Smooth muscle cell (in vitro differentiated cells): ENCODE data around the gene LTN1. TPM values are rescaled to one million over a fixed set of nuclear protein-coding genes. Genes with fewer than 3 reads are reported as not detected.

Source experiments
- DNase-seq: peaks from one replicate; lab custom pipeline; 2025; ENCODE audit not compliant: unreplicated experiment; lab: John Stamatoyannopoulos, UW
- H2AFZ ChIP-seq: fragments of 200-600 bp; sonication (generic); 2 replicates; pipeline ENCODE4 v1.6.0; 2016; ENCODE audit warnings: antibody characterized with exemption, low read depth, mild to moderate bottlenecking
- H3F3A ChIP-seq: fragments of 200-600 bp; sonication (generic); 2 replicates; pipeline ENCODE4 v1.6.0; 2017; ENCODE audit warnings: antibody characterized with exemption, low read depth
- H3K27ac ChIP-seq: fragments of 200-600 bp; sonication (generic); 2 replicates; pipeline ENCODE4 v1.5.1; 2016; ENCODE audit warnings: low read depth, mild to moderate bottlenecking
- H3K27me3 ChIP-seq: fragments of 200-600 bp; sonication (generic); 2 replicates; pipeline ENCODE4 v1.6.1; 2016; ENCODE audit warnings: low read depth, mild to moderate bottlenecking
- H3K36me3 ChIP-seq: fragments of 200-600 bp; sonication (generic); 2 replicates; pipeline ENCODE4 v1.5.1; 2016; ENCODE audit warnings: low read depth
- H3K4me1 ChIP-seq: fragments of 200-600 bp; sonication (generic); 2 replicates; pipeline ENCODE4 v1.5.1; 2016; ENCODE audit warnings: low read depth
- H3K4me2 ChIP-seq: fragments of 200-600 bp; sonication (generic); 2 replicates; pipeline ENCODE4 v1.6.0; 2016; ENCODE audit warnings: mild to moderate bottlenecking
- H3K4me3 ChIP-seq: fragments of 200-600 bp; sonication (generic); 2 replicates; pipeline ENCODE4 v1.5.1; 2016; ENCODE audit warnings: mild to moderate bottlenecking
- H3K79me2 ChIP-seq: fragments of 200-600 bp; sonication (generic); 2 replicates; pipeline ENCODE4 v1.6.0; 2016; ENCODE audit warnings: low read depth, mild to moderate bottlenecking
- H3K9ac ChIP-seq: fragments of 200-600 bp; sonication (generic); 2 replicates; pipeline ENCODE4 v1.6.0; 2016; ENCODE audit warnings: low read depth
- H3K9me3 ChIP-seq: fragments of 200-600 bp; sonication (generic); replicated peaks from 2 replicates; pipeline ENCODE4 v1.5.1; 2016; ENCODE audit warnings: low read depth
- H4K20me1 ChIP-seq: fragments of 200-600 bp; sonication (generic); 2 replicates; pipeline ENCODE4 v1.6.0; 2016; ENCODE audit warnings: low read depth
- WGBS: methylation state at CpG from one replicate; pipeline ENCODE4 v1.1.7; 2016; ENCODE audit warnings: low lambda C conversion rate; 5-methylcytosine and 5-hydroxymethylcytosine counted together
- polyA plus RNA-seq: library from polyadenylated mRNA; unstranded; fragments of >200 nt; fragmentation: Nextera tagmentation; extraction: Ambion mirVana; gene quantifications from 2 replicates; pipeline ENCODE4 v1.2.1, GENCODE V29; 2016
- total RNA-seq: library from RNA; depleted of rRNA; stranded (reverse); fragments of >200 nt; gene quantifications from 2 replicates; pipeline ENCODE4 v1.2.3, GENCODE V29; 2014
- TF ChIP-seq, protein P1 (sequence below): fragments of 200-600 bp; sonication (generic); IDR thresholded peaks from 2 replicates; pipeline ENCODE4 v1.5.1; 2017; ENCODE audit warnings: borderline replicate concordance, mild to moderate bottlenecking, antibody characterized with exemption; ENCODE audit not compliant: insufficient read depth, poor library complexity, severe bottlenecking

The LTN1 gene
- total and polyA plus RNA-seq, 2 experiments from 2014 or later = 10.2 to 44.4 TPM

DNA sequence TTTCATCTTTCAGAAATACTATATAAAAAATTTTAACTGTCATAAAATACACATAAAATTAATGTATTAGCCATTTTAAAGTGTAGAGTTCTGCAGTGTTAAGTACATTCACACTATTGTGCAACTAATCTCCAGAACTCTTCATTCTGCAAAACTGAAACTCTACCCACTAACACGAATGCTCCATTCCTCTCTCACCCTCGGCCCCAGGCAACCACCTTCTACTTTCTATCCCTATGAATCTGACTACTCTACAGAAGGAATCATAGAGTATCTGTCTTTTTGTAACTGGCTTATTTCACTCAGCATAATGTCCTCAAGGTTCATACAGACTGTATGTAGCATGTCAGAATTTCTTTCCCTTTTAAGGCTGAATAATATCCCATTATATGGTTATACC, 43.4 kb downstream of the LTN1 start:
- Histone ChIP-seq H3K4me2 (no peak overlapping the region), H3K4me1 (no peaks in the 10 kb centered on the region), H3K27ac (no peak overlapping the region), H3K9me3 (no peaks in the 10 kb centered on the region), H4K20me1 (no peaks in the 10 kb centered on the region), H3K4me3 (no peak overlapping the region), H3K79me2 (no peaks in the 10 kb centered on the region), H3K27me3 (no peaks in the 10 kb centered on the region), H3K36me3 (peaks cover 37% of the 10 kb centered on the region), H3K9ac (no peak overlapping the region), H2AFZ (no peak overlapping the region), H3F3A (no peaks in the 10 kb centered on the region)
- WGBS = 97% methylated on average over 2 of the region's 2 CpGs
- DNase-seq = no peak
- TF ChIP-seq, protein P1, sequence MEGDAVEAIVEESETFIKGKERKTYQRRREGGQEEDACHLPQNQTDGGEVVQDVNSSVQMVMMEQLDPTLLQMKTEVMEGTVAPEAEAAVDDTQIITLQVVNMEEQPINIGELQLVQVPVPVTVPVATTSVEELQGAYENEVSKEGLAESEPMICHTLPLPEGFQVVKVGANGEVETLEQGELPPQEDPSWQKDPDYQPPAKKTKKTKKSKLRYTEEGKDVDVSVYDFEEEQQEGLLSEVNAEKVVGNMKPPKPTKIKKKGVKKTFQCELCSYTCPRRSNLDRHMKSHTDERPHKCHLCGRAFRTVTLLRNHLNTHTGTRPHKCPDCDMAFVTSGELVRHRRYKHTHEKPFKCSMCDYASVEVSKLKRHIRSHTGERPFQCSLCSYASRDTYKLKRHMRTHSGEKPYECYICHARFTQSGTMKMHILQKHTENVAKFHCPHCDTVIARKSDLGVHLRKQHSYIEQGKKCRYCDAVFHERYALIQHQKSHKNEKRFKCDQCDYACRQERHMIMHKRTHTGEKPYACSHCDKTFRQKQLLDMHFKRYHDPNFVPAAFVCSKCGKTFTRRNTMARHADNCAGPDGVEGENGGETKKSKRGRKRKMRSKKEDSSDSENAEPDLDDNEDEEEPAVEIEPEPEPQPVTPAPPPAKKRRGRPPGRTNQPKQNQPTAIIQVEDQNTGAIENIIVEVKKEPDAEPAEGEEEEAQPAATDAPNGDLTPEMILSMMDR = no peak

DNA sequence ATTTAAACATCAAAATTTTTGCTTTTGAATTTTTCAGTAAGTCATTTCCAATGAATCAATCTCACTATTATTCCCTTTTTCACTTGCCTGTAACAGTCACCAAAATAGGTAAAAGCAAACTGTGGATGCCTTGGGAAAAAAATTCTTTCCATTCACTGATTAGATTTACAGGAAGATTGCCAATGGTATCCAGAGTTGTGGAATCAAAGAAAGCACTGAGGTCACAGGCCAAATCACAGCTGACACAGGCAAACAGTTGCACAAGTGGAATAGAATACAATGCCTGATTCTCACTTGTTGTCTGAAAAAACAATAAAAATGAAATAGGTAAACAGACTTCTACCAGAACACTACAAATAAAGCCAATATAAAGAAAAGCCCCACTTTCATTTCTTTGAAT, 48.4 kb downstream of the LTN1 start:
- Histone ChIP-seq H3K4me3 (no peak overlapping the region), H3K79me2 (no peaks in the 10 kb centered on the region), H3F3A (peaks cover 5% of the 10 kb centered on the region), H4K20me1 (no peaks in the 10 kb centered on the region), H3K4me2 (peak overlapping the region; percentile 64), H3K9ac (no peak overlapping the region), H3K4me1 (no peaks in the 10 kb centered on the region), H2AFZ (no peak overlapping the region), H3K27ac (peak overlapping the region; percentile 76), H3K9me3 (no peaks in the 10 kb centered on the region), H3K27me3 (no peaks in the 10 kb centered on the region), H3K36me3 (peaks cover 7% of the 10 kb centered on the region)
- TF ChIP-seq, protein P1 = no peak
- no peak for DNase-seq

DNA sequence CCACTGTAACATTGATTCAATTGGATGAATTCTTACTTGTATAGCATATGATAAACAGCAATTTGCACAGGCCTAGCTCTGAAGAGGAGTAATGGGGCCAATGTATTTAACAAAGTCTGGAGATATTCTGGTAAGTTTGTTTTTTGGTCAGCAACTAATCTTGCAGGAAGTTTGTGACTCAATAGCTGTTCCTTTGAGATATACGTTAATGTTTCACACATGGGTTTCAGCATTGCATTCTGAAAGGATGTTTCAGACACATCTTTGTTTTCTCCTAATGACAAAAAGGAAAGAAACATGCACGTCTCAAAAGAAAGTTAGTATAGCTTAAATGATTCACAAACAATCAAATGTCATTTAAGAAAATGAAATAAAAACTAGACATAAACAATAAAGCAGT, 49.0 kb downstream of the LTN1 start:
- TF ChIP-seq, protein P1 = no peak
- Histone ChIP-seq H3K4me1 (no peaks in the 10 kb centered on the region), H3K27ac (peak overlapping the region; percentile 76), H3F3A (peaks cover 5% of the 10 kb centered on the region), H3K9ac (no peak overlapping the region), H3K9me3 (no peaks in the 10 kb centered on the region), H3K4me3 (no peak overlapping the region), H3K36me3 (peaks cover 2% of the 10 kb centered on the region), H3K27me3 (no peaks in the 10 kb centered on the region), H3K4me2 (peak overlapping the region; percentile 64), H2AFZ (no peak overlapping the region), H4K20me1 (no peaks in the 10 kb centered on the region), H3K79me2 (no peaks in the 10 kb centered on the region)
- no peak for DNase-seq
- 22% methylated on average over 2 of the region's 2 CpGs for WGBS

DNA sequence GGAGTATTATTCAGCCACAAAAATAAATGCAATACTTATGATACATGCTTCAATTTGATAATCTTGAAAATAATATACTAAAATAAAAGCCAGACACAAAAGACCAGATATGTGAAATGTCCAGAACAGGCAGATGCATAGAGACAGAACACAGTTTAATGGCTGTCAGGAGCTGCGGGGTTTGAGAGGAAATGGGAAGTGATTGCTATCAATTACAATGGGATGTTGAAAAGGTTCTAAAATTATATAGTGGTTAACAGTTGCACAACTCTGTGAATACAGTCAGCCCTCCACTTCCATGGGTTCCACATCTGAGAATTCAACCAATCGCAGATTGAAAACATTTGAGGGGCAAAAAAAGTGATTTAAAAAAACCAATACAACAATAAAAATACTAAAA, 54.0 kb downstream of the LTN1 start:
- no peak overlapping the region for H3K27ac ChIP-seq
- peaks cover 9% of the 10 kb centered on the region for H3K36me3 ChIP-seq
- no peaks in the 10 kb centered on the region for H3K27me3 ChIP-seq
- H3K4me1 ChIP-seq = no peaks in the 10 kb centered on the region
- DNase-seq = no peak
- no peak overlapping the region for H3K9ac ChIP-seq
- no peak overlapping the region for H3K4me2 ChIP-seq
- WGBS = 80% methylated on average over 2 of the region's 2 CpGs
- no peaks in the 10 kb centered on the region for H3K9me3 ChIP-seq
- peaks cover 2% of the 10 kb centered on the region for H3F3A ChIP-seq
- no peaks in the 10 kb centered on the region for H3K79me2 ChIP-seq
- TF ChIP-seq, protein P1 = no peak
- H2AFZ ChIP-seq = no peak overlapping the region
- H3K4me3 ChIP-seq = no peak overlapping the region
- H4K20me1 ChIP-seq = no peaks in the 10 kb centered on the region
